IMR-90 (cell line): Measurements from ENCODE around the gene FAXDC2.
"Not testable (repeated sequence)": the region's sequence is repeated elsewhere in the genome, so short reads cannot be mapped to it uniquely, and the experiment has no call there.

Experiments used
- MAZ ChIP-seq: IDR thresholded peaks from 2 replicates; pipeline ENCODE4 v1.6.1; 2012; ENCODE audit warnings: low read depth, mild to moderate bottlenecking, low read length, improper control_type of control experiment, moderate library complexity, borderline replicate concordance
- POLR2A ChIP-seq: IDR thresholded peaks from 2 replicates; pipeline ENCODE4 v1.6.1; 2012; ENCODE audit warnings: mild to moderate bottlenecking, low read depth, low read length
- RFX5 ChIP-seq: IDR thresholded peaks from 2 replicates; pipeline ENCODE4 v1.8.0; 2012; ENCODE audit warnings: low read depth, mild to moderate bottlenecking, low read length, moderate library complexity
- TF ChIP-seq, protein P1 (sequence below): conservative IDR thresholded peaks from 2 replicates; pipeline ENCODE4 v1.5.1; 2012; ENCODE audit warnings: mild to moderate bottlenecking, low read depth, low read length, improper control_type of control experiment

- TF ChIP-seq POLR2A, MAZ, RFX5: not testable (repeated sequence)
- TF ChIP-seq, protein P1, sequence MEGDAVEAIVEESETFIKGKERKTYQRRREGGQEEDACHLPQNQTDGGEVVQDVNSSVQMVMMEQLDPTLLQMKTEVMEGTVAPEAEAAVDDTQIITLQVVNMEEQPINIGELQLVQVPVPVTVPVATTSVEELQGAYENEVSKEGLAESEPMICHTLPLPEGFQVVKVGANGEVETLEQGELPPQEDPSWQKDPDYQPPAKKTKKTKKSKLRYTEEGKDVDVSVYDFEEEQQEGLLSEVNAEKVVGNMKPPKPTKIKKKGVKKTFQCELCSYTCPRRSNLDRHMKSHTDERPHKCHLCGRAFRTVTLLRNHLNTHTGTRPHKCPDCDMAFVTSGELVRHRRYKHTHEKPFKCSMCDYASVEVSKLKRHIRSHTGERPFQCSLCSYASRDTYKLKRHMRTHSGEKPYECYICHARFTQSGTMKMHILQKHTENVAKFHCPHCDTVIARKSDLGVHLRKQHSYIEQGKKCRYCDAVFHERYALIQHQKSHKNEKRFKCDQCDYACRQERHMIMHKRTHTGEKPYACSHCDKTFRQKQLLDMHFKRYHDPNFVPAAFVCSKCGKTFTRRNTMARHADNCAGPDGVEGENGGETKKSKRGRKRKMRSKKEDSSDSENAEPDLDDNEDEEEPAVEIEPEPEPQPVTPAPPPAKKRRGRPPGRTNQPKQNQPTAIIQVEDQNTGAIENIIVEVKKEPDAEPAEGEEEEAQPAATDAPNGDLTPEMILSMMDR, result not testable (repeated sequence)
Measured at GRCh38 chr5:154835701-154836052, 14.7 kb downstream of the FAXDC2 start.
